ELF-1 (cell line): ENCODE measurements around the gene ADGRV1.
"Not testable (repeated sequence)": the region's sequence is repeated elsewhere in the genome, so short reads cannot be mapped to it uniquely, and the experiment has no call there.

Experiments
- DNase-seq: peaks from one replicate; pipeline ENCODE4 v3.0.0-alpha.2; 2016; ENCODE audit warnings: low read depth, low spot score

The ADGRV1 gene

GRCh38 chr5:91024727-91025126, 466.1 kb downstream of the ADGRV1 start:
- no peak for DNase-seq

- DNase-seq: no peak
These were observed 466.9 kb downstream of the ADGRV1 start for GRCh38 chr5:91025449-91025848.

GRCh38 chr5:91025956-91026355, 467.4 kb downstream of the ADGRV1 start:
- DNase-seq: no peak

DNA sequence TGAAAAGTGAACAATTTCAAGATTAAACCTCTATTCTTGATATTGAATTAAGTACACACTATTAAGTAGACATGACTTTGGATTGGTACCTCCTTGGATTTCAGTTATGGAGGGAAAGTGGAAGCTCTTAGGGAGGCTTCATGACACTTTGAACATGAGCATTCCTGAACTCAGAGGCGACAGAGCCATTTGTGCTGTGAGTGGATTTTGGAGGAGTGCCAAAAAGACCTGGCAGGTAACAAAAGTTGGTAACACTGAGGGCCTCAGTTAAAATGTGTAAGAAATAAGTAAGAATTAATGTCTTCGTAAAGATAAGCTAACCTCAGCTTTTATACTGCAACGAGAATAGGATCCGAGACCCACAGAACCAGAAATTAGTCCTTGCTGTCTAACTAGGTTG, 467.9 kb downstream of the ADGRV1 start:
- no peak for DNase-seq

DNA sequence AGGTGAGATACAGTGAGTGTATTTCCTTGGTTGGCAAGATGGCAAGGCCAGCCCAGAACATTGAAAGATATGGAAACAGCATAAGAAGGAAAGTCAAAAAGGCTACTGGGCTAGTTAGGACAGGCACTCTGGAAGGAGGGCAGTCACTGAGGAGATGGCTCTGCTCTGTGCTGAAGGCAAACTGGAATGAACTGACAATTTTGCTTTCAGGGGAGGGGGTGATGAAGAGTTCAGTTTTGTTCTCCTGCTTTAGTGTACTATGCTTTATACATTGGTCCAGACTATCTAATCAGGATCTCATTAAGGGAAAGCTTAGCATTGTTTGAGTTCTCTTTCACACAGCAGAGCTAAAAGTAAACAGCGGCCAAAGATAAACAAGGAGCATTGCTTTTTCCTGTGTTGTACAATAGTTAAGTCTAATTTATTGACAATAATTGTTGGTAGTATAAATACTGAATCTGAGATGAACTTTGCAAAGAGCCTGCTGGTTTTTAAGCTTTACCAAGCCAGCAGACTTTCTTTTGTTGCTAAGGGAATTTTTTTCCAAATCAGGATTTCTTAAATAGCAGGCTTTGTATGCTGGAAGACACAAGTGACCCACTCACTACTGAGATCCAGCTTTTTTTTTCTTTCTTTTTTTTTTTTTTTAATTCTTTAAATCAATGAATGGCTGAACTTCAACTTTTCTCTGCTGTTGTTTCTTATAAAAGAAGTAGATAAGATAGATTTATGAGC, 469.0 kb downstream of the ADGRV1 start:
- DNase-seq: no peak

GRCh38 chr5:91028499-91028956, 469.9 kb downstream of the ADGRV1 start:
- no peak for DNase-seq

DNA sequence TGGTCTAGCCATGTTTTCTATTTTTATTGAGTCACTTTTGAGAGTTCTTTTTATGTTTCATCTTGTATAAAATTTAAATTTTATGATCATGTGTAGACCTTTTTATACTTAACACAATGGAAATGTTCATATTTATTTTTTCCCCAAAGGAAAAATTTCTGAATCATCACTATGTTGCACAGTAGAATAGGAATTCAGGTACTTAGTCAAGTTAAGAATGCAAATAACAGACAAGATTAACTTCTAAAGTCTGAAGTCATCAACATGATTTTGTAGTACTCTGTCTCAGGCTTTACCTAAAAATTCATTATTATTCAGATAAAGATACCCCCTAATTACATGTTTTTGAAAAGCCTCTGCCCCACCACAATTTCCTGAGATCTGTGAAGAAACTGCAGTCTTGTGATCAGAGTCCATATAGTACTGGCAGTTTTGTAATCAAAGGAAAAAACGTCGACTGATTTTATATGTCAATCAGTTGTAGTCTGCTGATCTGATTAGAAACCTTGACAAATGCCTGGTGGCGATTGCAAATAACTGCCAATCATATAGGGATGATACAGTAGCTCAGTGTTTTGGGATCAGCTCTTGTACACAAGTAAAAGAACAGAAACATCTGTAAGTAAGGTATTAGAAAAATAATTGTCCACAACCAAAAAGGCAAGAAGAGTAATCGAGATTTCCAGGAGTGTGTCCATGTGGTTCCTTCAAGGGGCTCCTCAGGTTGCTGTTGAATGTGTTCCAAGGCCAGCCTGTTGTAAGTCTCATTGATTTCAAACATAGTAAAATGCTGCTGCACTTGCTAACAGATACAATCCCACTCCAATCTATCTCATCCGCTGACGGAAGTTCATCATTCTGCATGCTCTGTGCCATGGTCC, 472.2 kb downstream of the ADGRV1 start:
- DNase-seq: no peak

DNA sequence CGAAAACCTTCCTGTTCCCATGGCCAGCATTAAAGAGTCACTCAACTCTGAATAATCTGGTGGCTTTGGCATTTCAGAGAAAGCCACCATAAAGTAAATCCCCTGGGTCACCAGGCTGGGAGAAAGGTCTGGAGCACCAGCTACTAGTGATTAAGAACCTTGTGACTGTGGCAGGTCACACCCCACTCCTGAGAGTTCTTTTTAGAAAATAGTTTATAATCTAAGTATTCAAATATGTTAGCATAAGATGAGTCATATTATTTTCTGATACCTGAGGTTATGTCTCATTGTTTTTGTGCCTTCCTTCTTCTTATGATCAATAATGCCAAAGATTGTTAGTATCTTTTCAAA, 472.8 kb downstream of the ADGRV1 start:
- DNase-seq: no peak

DNA sequence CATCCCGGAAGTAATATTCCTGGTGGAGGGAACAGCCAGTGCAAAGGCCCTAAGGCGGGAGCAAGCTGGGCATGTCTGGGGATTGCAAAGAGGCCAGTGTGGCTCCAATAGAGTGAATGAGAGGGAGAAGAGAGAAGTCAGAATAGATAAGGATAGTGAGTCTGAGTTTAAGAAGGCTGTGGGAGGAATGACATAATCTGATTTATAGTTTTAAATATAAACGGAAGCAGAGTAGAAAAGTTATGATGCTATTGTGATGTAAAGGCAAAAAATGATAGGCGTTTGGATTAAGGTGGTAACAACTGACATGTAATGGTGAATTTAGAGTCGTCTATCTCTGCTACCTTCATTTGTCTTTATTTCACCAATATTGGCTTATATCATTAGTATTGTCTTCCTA, 473.5 kb downstream of the ADGRV1 start:
- no peak for DNase-seq

- DNase-seq: no peak
These were observed 474.8 kb downstream of the ADGRV1 start for GRCh38 chr5:91033370-91033769.

DNA sequence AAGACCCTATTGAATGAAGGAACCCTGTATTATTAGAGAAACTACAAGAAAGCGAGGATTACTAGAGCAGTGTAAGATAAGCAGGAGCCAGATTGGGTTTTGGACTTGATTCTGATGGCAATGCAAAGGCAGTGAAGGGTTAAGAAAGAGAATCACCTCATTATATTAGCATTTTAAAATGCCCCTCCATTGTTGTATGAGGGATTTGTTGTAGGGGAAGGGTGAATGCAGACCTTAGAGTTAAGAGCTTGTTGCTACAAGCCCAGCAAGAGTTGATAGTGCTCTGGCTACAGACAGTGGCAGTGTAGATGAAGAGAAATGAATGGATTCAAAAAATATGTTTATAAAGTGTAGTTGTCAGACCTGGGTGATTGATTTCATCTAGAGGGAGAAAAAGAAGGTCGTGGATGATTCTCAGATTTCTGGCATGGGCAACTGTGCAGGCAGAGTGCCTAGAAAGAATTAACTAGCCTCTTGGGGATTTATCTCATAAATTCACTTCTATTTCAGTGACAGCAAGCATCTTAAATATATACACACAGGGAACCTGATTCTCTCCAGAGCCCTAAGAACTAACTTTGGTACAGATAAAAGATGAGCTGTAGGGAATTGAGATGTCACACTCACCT, 479.7 kb downstream of the ADGRV1 start:
- DNase-seq: no peak

DNA sequence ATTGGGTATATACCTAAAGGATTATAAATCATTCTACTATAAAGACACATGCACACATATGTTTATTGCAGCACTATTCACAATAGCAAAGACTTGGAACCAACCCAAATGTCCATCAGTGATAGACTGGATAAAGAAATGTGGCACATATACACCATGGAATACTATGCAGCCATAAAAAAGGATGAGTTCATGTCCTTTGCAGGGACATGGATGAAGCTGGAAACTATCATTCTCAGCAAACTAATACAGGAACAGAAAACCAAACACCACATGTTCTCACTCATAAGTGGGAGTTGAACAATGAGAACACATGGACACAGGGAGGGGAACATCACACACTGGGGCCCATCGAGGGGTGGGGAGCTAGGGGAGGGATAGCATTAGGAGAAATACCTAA, 482.5 kb downstream of the ADGRV1 start:
- DNase-seq: not testable (repeated sequence)

GRCh38 chr5:91042247-91042935, 483.8 kb downstream of the ADGRV1 start:
- DNase-seq: no peak

DNA sequence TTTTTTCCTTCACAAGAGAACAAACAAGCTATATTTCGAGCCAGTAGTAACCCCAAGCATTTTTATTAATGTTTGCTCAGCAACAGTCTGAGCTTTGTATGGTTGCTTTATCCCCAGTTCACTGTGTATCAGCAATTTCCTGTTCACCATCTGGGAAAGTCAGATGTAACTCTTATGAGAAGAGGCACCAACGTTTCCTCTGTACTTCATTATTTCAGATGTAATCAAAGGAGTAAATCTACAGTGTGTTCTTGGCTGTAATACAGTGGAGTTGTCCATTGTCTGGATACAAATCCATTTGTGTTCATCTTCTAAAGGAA, 484.3 kb downstream of the ADGRV1 start:
- no peak for DNase-seq

DNA sequence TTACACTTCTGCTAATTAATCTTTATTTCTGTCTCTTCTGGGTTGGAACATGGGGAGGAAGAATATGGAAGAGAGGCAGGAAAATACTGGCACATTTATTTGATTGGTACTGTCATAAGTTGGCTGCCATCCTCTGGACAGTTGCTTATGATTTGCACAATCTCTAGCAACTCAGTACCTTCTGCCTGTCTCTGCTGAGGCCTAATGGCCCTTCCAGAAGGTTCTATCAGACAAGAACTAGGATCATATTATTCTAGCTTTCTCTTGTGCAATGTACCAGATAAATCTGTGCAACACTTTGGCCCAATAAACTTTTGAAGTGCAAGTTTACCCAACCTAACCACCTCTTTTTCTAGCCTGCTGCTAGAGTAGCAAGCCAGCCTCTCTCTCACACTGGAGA, 489.5 kb downstream of the ADGRV1 start:
- DNase-seq: no peak

DNA sequence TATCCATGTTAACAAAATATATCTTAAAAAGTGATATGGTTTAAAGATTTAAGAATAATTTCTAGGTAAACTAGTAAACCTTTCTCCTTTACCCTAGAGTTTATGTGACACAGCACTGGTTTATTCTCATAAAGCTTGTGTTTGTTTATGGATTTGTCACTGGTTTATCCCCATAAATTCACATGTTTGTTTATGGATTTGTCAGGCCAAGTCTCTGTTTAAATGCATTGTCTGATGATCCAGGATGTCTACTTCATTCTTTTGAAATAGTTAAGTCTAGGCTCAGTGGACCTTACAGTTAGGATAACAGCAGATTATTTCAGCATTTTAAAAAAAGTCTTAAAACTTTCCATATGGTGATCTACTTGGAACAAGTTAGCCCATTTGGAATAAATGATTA, 490.5 kb downstream of the ADGRV1 start:
- no peak for DNase-seq

DNA sequence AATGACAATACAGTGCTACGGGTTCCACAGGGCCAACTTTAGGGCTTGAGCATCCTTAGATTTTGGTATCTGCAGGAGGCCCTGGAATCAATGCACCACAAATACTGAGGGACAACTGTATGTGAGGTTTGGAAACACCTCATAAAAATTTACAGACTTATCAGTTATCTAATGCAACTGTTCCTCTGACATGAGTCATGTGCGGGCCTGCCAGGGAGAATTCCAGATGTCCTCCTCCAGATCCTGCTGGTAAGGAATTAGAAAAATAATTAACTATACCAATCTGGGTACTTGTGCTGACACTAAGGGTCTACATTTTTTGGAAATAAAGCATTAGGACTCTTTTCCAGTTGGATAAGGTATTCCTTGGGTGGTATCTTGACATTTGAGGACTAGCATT, 491.2 kb downstream of the ADGRV1 start:
- DNase-seq: no peak

DNA sequence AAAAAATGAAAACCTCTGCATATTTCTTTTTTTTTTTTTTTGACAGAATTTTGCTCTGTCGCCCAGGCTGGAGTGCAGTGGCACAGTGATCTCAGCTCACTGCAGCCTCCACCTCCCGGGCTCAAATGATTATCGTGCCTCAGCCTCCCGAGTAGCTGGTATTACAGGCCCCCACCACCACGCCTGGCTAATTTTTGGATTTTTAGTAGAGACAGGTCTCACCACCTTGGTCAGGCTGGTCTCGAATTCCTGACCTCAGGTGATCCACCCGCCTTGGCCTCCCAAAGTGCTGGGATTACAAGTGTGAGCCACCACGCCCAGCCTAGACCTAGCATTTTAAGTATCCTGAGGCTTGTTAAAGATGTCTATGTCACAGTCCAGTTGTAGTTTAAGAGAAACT, 493.8 kb downstream of the ADGRV1 start:
- not testable (repeated sequence) for DNase-seq

DNA sequence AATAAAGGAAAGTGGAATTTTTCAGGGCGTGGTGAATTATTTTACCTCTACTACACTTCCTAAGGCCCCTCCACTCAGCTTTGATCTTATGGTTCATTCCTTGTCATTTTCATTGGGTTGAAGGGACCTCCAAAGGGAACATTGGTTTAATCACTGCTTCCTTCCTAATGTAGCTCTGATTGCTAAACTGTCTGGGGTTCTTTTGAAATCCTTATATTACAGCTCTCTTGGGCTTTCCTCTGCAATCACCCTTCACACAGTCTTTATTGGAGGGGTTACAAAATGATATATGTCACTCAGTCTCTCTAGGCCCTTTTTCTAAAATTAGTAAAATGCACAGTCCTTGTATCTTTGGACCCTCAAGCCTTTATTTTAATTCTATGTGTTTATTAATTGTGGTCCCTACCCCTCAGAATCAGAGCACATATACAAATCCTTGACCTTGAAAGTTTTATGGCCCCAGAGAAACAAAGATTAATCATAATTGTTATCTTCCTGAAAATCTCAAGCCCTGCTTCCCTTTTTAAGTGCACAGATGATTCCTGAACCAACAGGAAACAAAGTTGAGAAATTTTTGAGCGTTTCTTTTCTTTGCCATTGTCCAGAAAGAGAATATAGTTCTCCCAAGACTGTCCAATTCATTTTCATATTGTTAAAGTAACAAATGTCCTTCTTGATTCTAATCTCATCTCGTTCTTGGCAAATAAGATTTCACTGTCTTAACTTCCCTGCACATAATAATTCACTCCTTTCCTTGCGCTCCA, 494.6 kb downstream of the ADGRV1 start:
- no peak for DNase-seq

DNA sequence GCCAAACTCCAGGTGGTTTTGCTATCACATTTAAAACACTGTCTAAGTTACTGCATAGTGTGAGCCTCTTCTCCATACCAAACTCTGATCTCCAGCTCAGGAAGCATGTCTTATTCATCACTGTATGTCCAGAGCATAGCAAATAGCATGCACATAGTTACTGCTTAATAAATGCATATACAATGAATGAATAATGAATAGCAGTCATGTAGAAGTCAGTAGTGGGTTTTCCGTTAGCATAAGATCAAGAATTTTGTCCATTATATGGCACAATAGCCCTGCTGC, 495.1 kb downstream of the ADGRV1 start:
- DNase-seq: no peak

DNA sequence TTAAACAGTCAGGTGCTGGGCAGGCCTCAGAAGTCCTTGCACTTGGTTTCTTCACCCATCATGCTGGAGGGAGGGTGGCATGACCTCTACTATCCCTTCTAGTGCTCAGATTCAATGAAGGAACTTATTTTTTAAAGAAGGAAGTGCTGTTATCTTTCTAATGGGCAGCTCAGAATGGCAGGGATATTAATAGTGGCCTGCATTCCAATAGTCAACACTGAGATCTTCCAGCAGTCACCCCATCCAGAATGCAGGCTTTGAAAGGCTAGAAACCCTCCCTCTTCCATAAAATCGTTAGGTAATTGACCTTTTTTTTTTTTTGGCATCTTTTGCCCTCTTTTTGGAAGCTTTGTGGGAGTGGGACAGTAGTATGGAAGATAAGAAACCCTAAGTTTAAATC, 499.6 kb downstream of the ADGRV1 start:
- DNase-seq: no peak

DNA sequence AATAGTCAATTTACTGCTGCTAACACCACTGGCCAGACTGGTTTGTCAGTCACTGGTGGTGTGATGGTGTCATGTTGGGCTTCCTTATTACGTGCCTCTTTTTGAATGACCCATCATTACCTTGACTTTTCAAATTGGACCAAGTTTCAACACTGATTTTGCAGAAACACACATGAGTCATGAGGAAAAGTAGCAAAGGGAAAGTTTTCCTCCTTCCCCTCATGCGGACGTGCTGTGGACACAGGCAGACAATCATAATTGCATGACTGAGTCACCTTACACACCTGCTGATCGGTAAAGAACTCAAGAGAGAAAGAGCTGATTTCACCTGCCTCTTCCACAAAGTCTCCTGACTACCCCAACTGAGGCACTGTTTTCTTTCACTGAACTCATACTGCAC, 500.0 kb downstream of the ADGRV1 start:
- no peak for DNase-seq
